Fibroblast of skin of left quadriceps (primary cell): ENCODE data around the gene KIAA0513.
A peak's percentile ranks its signal among the peaks of the same experiment; 100 is the strongest.

Experiments used
- DNase-seq, 2 experiments: peaks; one replicate each; pipeline ENCODE4 v3.0.0-alpha.2; 2013; ENCODE audit warnings: low read depth in 2 of 2

The KIAA0513 gene

DNA sequence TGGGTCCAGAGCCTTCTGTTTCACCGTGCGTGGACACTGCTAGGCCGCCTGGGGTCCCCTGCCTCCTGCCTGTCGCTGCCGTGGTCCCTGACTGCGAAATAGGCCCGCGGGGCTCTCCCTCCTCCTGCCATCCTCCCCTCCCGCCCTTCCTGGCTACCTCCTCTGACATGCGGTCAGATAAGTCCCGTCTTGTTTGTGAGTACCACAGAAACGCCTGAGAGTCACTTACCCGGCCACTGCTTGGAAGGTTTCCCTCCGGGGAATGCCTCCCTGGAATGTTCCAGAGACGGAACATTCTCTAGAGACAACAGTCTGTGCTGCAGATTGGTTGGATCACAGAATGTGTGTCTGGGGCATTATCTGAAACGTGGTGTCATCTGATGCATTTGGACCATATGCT lies 61.9 kb downstream of the KIAA0513 start:
- no peak for DNase-seq

GRCh38 chr16:85090181-85090580 lies 62.6 kb downstream of the KIAA0513 start:
- DNase-seq: no peak

DNA sequence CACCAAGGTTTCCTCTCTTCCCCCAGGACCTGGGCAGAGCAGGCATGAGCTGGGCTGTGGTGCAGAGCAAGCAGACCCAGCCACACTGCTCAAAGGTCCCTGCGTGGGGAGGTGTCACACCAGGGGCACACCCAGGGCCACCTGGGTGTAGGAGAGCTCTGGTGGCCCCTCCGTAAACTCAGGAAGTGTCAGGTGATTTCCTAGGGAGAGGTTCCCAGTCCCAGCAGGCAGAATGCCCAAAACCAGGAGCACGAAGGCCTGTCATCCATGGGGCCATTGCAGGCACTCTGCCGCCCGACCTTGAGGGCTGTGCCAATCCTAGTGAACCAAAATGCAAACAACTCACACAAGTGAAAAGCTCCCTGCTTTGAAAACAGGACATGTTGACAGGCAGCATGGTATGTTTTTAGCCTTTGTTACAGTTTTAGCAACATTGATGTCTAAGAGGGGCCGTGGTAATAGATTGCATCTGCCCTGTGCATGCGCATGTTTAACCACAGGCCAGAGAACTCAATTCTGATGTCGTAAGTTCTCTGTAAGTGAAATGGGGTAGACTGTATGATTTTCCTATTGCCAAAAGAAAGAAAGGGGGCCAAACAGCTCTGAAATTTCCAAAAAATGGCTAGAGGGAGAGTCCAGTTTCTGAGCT lies 63.4 kb downstream of the KIAA0513 start:
- no peak for DNase-seq

DNA sequence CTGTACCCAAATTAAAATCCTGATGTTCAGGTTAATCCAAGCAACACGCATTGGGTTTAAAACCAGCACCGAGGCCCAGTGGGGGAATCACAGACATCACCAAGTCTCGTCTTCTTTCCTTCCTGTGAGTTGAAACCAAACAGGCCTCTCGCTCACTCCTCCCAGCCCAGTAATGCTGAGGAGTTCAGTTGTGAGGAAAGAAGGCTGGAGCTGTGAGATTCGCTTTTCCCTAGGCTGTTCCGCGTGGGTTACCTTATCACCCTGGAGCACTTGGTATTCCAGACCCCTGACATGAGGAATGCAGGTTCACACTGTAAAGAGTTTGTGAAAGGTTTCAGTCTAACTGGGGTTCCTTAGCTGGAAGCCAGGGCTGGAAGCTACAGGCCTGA lies 63.9 kb downstream of the KIAA0513 start:
- DNase-seq: no peak

DNA sequence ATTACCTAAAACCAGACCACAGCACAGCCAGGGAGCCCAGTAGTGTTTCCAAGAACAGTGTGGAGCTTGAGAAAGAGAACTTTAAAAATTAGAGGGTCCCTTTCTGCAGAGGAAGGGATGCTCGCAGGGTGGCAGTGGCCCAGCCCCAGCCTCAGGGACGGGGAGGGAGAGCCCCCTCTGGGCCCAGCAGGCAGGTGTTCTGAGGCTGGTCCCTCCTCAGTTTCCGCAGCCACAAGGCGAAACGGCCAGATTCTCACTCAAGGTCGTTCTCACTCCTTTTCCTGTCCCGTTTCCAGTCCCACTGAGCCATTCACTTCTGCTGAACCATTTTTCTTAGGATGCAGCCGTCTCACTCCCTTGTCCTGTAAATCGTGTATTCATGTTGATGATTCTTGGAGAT lies 64.7 kb downstream of the KIAA0513 start:
- no peak for DNase-seq

GRCh38 chr16:85092851-85093250 lies 65.3 kb downstream of the KIAA0513 start:
- no peak for DNase-seq

DNA sequence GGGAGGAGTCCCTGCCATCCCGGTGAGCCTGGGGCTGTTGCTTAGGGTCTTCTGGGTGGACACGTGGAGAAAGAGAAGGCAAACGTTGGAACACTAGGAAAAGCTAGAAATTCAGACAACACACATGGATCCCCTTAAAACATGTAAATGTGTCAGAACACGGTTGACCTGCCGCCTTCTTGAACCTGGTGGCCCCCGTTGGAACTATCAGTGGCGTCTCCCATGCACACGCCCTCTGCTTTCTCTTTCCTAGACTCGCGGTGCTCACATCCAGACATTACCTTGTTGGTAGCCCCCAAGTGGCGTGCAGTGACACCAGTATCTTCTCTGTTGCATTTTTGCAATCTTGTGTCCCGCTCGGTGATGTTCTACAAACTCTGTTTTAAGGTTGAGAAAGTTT lies 66.1 kb downstream of the KIAA0513 start:
- no peak for DNase-seq

DNA sequence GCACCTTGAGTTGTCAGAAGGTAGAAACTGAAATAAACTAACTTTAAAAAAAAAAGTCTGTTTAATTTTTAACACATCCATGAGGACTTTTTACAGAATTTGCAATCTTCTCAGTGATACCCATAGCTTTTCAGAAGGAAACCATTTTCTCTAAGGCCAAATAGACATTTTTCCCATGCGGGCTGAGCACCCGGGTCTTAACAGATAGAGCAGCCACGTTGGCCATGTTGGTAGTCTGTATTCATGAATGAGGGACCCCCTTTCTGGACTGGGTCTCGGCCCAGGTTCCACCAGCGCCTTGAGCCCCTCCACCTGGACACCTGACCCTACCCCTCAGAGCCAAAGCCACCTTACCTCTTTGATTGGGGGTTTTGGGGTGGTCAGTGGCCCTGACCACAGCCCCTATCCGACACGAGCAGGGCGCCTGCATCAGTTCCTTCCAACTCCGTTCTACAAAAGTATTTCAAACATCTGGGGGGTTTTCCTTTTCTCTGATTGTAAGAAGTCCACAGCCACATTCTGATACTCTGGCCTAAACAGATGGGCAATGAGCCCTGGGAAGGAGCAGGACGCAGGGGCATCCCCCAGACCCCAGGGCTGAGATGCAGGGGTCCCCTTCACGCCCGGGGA lies 66.7 kb downstream of the KIAA0513 start:
- DNase-seq: no peak

GRCh38 chr16:85094812-85095211 lies 67.2 kb downstream of the KIAA0513 start:
- no peak for DNase-seq

DNA sequence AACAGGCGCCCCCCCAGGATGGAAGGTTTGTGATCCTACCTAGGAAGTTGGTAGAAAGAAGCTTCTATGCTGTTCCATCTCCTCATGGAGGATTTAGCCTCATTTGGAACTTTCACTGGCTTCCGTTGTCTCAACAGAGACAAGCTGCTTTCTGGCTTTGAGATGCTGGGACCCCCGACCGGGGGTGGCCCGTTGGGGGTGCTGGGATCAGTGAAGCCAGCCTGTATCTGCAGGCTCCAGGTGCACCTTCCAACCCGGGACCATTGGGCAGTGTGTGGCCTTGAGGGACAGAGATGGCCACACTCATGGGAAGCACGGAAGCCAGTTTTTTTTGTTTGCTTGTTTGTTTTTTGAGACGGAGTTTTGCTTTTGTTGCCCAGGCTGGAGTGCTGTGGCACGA lies 69.3 kb downstream of the KIAA0513 start:
- no peak for DNase-seq

DNA sequence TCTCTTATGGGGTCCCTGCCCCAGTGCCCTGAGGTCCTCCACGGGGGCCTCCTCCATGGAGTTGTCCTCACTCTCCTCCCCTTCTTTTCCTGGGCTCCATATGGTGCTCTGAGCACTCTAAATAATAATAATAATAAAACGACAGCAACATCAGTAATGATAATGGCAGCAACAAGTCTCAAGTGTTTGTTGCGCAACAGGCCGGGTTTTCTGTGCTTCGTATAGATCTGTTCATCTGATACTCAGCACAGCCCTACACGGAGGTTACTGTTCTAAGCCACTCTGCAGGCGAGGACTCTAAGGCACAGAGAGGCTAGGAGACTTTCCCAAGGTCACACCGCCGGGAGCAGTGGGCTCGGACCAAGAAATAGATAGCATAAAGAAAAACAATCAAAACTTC lies 71.0 kb downstream of the KIAA0513 start:
- DNase-seq: no peak

DNA sequence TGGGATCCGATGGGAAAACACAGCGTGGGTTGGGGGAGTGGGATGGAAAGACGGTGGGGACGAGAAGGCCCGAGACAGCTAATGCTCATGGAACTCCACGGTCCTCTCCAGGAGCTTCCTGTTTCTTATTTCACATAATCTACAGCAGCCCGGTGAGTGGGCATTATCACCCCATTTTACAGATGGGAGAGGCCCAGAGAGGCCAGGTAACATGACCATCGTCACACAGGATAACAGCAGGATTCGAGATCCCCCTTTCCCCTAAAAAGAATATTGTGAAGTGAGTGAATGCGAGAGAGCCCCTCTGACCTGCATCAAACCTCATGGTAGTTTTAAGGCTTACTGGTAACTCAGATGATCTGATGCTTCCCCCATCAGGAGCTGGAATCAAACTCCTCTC lies 72.7 kb downstream of the KIAA0513 start:
- no peak for DNase-seq

DNA sequence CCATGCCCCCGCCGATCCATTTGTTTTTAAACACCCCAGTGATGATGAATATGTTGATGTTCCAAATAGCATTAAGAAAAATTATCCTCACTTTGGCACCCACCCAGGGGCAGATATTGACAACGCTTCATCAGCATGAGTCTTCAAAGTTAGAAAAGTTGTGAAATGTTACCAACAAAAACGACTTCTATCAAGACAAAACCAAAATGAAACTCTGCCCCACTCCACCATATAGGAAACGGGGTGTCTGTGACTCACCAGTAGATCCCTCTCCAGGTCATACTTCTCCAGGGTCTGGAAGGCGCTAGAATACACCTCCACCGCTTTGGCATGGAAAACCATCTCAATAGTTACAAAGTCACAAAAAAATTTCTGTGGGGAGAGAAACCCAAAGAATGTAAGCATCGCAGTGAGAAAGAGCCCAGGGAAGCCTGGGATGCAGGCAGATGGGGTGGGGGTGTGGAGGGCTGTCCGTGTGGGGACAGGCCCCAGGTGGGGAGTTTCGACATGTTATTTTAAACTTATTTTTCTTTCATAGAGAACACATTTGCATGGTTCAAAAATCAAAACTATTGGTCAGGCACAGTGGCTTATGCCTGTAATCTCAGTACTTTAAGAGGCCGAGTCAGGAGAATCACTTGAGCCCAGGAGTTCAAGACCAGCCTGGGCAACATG lies 74.5 kb downstream of the KIAA0513 start:
- DNase-seq: peak in 1 of 2 experiments; percentile 20

DNA sequence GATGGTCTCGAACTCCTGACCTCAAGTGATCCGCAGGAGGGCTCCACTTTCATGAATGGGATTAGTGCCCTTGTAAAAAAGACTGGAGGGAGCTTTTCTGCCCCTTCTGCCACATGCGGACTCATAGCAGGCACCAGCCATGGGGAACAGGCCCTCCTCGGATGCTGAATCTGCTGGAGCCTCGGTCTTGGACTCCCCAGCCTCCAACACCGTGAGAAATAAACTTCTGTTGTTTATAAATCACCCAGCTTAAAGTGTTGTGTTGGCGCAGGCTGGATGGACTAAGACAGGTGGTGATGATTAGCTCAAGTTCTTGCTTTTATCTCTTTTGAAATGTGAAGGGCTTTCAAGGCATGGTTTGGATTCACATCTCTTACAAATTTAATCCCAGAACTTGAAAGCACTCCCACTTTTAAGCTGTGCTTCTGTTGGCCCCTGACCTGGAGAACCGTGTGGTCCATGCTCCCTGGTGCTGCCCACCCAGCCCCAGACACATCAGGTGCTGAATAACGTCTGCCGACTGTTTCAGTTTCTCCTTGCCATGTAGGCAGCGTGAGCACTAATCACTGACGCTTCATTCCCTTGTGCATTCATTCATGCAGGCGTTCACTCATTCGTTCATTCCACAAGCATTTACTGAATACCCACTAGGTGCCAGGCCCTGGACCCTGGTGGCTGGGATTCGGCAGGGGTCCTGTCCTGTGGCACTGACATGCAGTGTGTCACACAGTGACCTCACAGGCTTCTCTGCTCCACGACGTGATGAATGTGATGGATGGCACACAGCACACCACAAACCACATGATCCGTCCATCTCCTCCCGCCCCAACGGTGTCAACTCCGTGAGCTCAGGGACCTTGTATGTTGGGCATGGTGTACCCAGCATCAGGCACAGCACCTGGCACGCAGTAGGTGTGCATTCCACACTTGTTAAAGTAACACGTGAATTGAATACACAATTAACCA lies 75.8 kb downstream of the KIAA0513 start:
- DNase-seq: no peak

DNA sequence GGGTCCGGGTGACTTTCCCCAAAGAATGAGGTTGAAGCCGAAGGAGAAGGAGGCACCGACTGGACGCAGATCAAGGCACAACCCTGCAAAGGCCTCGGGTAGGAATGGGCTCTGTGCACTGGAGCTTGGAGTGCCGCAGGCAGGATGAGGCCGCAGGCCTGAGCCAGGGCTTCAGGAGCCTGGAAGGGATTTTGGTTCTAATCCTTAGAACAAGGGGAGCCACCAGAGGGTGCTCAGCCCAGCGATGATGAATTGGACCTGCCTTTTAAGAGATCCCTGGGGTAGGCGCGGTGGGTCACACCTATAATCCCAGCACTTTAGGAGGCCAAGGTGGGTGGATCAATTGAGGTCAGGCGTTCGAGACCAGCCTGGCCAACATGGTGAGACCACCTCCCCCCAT lies 76.6 kb downstream of the KIAA0513 start:
- no peak for DNase-seq

DNA sequence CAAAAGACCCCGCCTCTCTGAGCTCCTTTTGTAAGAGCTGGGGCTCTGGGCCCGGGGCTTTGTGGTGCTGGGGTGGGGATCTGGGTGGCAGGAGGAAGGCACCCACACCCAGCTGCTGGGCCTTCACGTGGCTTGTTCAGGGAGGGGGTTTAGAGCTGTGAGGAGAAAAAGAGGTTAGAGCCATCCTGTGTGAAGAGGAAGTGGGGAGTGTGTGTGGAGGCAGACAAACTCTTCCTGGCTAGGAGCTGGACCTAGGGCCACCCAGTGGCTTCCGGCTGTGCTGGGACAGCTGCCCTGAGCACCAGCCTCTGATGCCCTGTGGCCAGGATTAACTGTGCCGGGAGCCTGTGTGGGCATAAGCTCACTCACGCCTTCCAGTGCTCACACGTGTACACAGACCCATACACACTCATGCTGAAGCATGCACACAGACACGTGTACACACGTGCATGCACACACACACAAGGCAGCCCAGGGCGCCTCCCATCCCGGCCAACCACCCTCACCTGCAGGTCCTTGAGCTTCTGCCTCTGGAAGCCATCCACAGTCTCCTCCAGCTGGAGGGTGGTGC lies 77.3 kb downstream of the KIAA0513 start:
- no peak for DNase-seq

- DNase-seq: no peak
These were observed 77.9 kb downstream of the KIAA0513 start for GRCh38 chr16:85105475-85105874.

DNA sequence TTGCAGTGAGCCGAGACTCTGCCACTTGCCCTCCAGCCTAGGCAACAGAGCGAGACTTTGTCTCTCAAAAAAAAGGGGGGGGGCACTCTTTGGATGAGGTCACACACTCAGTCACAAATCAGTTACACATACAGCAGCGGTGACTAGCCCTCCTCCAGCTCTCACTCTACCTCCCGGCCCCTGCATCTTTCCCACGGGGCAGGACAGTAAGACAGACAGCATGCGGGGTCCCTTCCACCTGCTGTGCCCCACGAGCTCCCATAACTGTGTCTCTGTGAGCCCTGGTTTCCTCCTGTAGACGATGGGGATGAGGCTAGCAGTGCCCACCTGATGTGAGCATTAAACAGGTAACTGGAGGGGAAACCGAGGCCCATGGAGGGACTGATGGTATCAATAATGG lies 79.5 kb downstream of the KIAA0513 start:
- DNase-seq: no peak

GRCh38 chr16:85107532-85107931 lies 79.9 kb downstream of the KIAA0513 start:
- DNase-seq: no peak

- no peak for DNase-seq
These were observed 82.5 kb downstream of the KIAA0513 start for GRCh38 chr16:85110105-85110504.

DNA sequence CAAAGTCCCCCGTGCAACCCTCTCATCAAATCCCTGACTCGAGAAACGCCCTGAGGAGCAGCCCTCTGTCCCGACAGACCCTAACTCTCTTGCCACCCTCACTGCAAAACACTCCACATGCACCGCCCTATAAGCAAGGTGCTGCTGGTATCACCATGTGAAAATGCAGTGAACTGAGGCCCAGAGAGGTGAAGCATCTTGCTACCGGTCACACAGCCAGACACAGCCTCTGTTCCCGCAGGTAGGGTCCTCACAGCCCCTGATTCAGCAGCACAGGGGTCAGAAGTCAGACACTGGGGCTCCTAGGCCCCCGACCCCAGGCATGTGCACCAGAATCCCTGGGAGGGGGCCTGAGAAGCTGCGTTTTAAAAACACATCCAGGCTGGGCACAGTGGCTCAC lies 83.6 kb downstream of the KIAA0513 start:
- no peak for DNase-seq

DNA sequence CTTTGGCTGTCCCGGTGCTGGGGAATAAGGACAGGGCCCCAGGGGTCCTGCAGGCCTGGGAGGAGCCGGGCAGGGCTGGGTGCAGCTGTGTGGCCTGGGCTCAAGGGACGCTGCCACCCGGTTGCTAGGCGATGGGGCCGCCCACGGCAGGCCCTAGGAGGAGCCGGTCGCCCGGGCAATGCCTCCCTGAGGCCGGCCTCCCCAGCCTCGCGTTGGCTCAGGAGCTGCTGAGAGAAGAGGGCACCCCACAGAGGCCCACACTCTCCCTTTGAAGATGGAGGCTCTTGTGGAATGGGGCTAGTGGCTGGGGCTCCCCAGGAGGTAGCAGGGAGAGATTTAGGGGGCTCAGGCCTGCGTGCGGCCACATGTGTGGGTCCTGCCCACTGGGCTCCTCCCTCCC lies 84.8 kb downstream of the KIAA0513 start, which contains the start of gene CIBAR2:
Gene CIBAR2 (minus strand): TSS at position 109 of the 400 bp plus-strand sequence. CDS start 120 bp downstream, outside the sequence.
- DNase-seq: no peak
